OCI-LY7 (cell line): ENCODE measurements around the gene E2F3. TPM values are rescaled to one million over a fixed set of nuclear protein-coding genes. Genes with fewer than 3 reads are reported as not detected.

Experiments
- BruUV-seq: library from RNA; stranded (reverse); fragments of 400-500 nt; replicated peaks from 2 replicates; lab custom pipeline; 2021; lab: Mats Ljungman, UMichigan
- CTCF ChIA-PET: fragments of 300-600 bp; sonication (Branson Sonifier 250); formaldehyde crosslinking; loops from one replicate; lab custom pipeline; 2022; ENCODE audit warnings: antibody characterized with exemption; ENCODE audit not compliant: unreplicated experiment; lab: Charles Lee
- POLR2A ChIA-PET: fragments of 300-600 bp; sonication (Branson Sonifier 250); formaldehyde crosslinking; loops from one replicate; lab custom pipeline; 2022; ENCODE audit warnings: antibody characterized with exemption; lab: Charles Lee
- DNase-seq: peaks from one replicate; pipeline ENCODE4 v3.0.0-alpha.2; 2015; ENCODE audit warnings: low spot score
- H2AFZ ChIP-seq: fragments of 200-600 bp; sonication (generic), shearing (Covaris generic); 2 replicates; pipeline ENCODE4 v1.6.1; 2014; ENCODE audit warnings: mild to moderate bottlenecking, antibody characterized with exemption, low read length, moderate library complexity
- H3K27ac ChIP-seq: fragments of 200-600 bp; sonication (generic); 2 replicates; pipeline ENCODE4 v1.5.1; 2014; ENCODE audit warnings: mixed run types, low read depth, mild to moderate bottlenecking, moderate library complexity, low read length, inconsistent platforms; ENCODE audit not compliant: poor library complexity, severe bottlenecking
- H3K36me3 ChIP-seq: fragments of 200-600 bp; sonication (generic); 2 replicates; pipeline ENCODE4 v1.6.1; 2014; ENCODE audit warnings: mild to moderate bottlenecking, antibody characterized with exemption, low read length, moderate library complexity, mixed read lengths; ENCODE audit not compliant: insufficient read depth
- H3K4me1 ChIP-seq: fragments of 200-600 bp; sonication (generic); 2 replicates; pipeline ENCODE4 v1.5.1; 2014; ENCODE audit warnings: mild to moderate bottlenecking, low read length; ENCODE audit not compliant: insufficient read depth, poor library complexity, severe bottlenecking
- H3K4me2 ChIP-seq: fragments of 200-600 bp; sonication (generic); 2 replicates; pipeline ENCODE4 v1.6.1; 2014; ENCODE audit warnings: mild to moderate bottlenecking, low read length
- H3K4me3 ChIP-seq: fragments of 200-600 bp; sonication (generic); 2 replicates; pipeline ENCODE4 v1.5.1; 2014; ENCODE audit warnings: mild to moderate bottlenecking, low read depth, low read length; ENCODE audit not compliant: poor library complexity, severe bottlenecking
- H3K79me2 ChIP-seq: fragments of 200-600 bp; sonication (generic); 2 replicates; pipeline ENCODE4 v1.6.1; 2016; ENCODE audit warnings: low read depth, mild to moderate bottlenecking, low read length, moderate library complexity, mixed read lengths; ENCODE audit not compliant: insufficient read depth
- H3K9me2 ChIP-seq: fragments of 200-600 bp; sonication (generic); 2 replicates; pipeline ENCODE4 v1.6.1; 2016; ENCODE audit warnings: mild to moderate bottlenecking, low read length, mixed read lengths; ENCODE audit not compliant: insufficient read depth
- H3K9me3 ChIP-seq: fragments of 200-600 bp; sonication (generic); 2 replicates; pipeline ENCODE4 v1.6.1; 2014; ENCODE audit warnings: mild to moderate bottlenecking, mixed run types, low read length, mixed read lengths
- H4K20me1 ChIP-seq: fragments of 200-600 bp; sonication (generic); 2 replicates; pipeline ENCODE4 v1.6.1; 2014; ENCODE audit warnings: mild to moderate bottlenecking, antibody characterized with exemption, low read length, moderate library complexity, mixed read lengths; ENCODE audit not compliant: insufficient read depth
- CTCF ChIP-seq: fragments of 200-600 bp; sonication (generic); conservative IDR thresholded peaks from 2 replicates; pipeline ENCODE4 v1.5.1; 2014; ENCODE audit warnings: mild to moderate bottlenecking, antibody characterized with exemption, low read length, moderate library complexity, mixed read lengths
- EZH2phosphoT487 ChIP-seq: fragments of 200-600 bp; sonication (generic); IDR thresholded peaks from 2 replicates; pipeline ENCODE4 v1.6.1; 2018; ENCODE audit warnings: low read depth, borderline replicate concordance, mild to moderate bottlenecking, mixed run types, antibody characterized with exemption, low read length, moderate library complexity, mixed read lengths
- intact Hi-C: fragments of 100-400 bp; cut with micrococcal nuclease; formaldehyde crosslinking; loops from one replicate; pipeline ENCODE4 v1.10.0; 2022; ENCODE audit not compliant: unreplicated experiment
- total RNA-seq, 2 experiments: library from RNA; depleted of rRNA in 1 of 2; stranded (reverse); fragments of >200 nt in 1 of 2; shearing (Covaris generic) in 1 of 2; gene quantifications; 2 replicates each; pipeline ENCODE4 v1.2.3, GENCODE V29; 2014 to 2022

Gene E2F3
- total RNA-seq, 2 experiments from 2014 or later = 12.4 to 31.2 TPM

DNA sequence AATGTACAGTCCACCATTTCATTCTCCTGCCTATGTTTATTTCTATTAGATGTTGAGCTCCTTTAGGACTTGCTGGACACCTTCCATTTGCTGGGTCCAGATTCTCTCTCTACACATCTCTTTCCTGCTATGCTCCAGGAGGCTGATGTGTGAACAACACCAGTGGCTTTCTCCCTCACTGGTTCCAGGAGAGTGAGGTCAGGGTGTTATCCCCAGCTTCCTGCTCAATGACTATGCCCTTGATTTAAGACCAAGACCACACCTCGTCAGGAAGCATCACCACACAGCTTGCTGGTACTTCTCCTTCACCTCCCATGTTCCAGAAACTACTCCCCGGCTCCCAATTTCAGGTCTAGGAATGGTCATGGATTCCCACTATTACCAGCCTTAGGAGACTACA, 31.3 kb upstream of the E2F3 start:
- DNase-seq = no peak
- TF ChIP-seq EZH2phosphoT487 = no peak
- TF ChIP-seq CTCF = no peak
- Histone ChIP-seq H4K20me1 (no peaks in the 10 kb centered on the region), H2AFZ (no peak overlapping the region), H3K27ac (no peak overlapping the region), H3K79me2 (no peaks in the 10 kb centered on the region), H3K36me3 (no peaks in the 10 kb centered on the region), H3K4me3 (no peak overlapping the region), H3K4me1 (no peaks in the 10 kb centered on the region), H3K9me3 (no peaks in the 10 kb centered on the region), H3K4me2 (no peak overlapping the region), H3K9me2 (no peaks in the 10 kb centered on the region)
- intact Hi-C loops = no loop called here
- ChIA-PET CTCF (no interaction called here), POLR2A (no interaction called here)
- BruUV-seq = no TSS peak

DNA sequence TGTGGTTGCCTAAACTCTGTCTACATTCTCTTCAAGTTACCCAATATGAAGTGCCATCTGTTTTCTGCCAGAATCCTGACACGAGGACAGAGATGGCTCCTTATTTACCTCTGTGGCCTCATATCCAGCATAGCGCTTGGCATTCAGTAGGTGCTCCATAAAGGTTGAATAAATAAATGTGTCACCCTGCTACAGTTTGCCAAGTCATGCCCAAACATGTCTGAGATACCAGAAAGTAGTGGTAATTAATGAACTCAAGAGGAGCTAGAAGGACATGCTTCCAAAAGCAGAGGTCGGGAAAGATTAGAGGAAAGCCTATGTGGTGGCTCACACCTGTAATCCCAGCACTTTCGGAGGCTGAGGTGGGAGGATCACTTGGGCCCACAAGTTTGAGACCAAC, 30.9 kb upstream of the E2F3 start:
- Histone ChIP-seq H3K36me3 (no peaks in the 10 kb centered on the region), H4K20me1 (no peaks in the 10 kb centered on the region), H3K9me3 (no peaks in the 10 kb centered on the region), H3K4me2 (no peak overlapping the region), H2AFZ (no peak overlapping the region), H3K27ac (no peak overlapping the region), H3K4me1 (no peaks in the 10 kb centered on the region), H3K79me2 (no peaks in the 10 kb centered on the region), H3K4me3 (no peak overlapping the region), H3K9me2 (no peaks in the 10 kb centered on the region)
- CTCF ChIA-PET = no interaction called here
- intact Hi-C loops = no loop called here
- DNase-seq = no peak
- no TSS peak for BruUV-seq
- POLR2A ChIA-PET = interaction anchor here (0.6 kb wide), 1 partner anchor 912 kb away, joined by 3 read pairs; no protein-coding TSS in a partner anchor
- no peak for TF ChIP-seq EZH2phosphoT487
- TF ChIP-seq CTCF = no peak

DNA sequence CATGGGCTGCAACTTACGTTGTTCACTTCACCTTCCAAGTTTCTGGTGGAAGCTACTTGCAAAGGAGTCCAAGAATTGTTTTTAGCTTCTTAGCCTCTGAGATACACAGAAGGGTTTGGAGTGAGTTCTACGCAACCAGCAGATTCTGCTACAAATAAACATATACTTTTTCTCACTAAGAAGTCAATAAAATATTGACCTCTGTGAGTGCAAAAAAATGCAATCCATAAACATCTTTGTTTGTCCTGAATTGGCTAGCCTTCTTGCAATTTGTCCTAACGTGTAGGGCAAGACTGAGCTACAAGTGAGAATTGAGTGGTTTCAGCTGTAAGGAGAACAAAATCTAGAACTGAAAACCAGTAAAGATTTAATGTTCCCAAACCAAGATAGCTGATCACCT, 26.2 kb upstream of the E2F3 start:
- Histone ChIP-seq H3K4me2 (no peak overlapping the region), H3K9me3 (no peaks in the 10 kb centered on the region), H3K9me2 (no peaks in the 10 kb centered on the region), H3K27ac (no peak overlapping the region), H3K79me2 (no peaks in the 10 kb centered on the region), H2AFZ (no peak overlapping the region), H3K4me1 (no peaks in the 10 kb centered on the region), H3K36me3 (no peaks in the 10 kb centered on the region), H4K20me1 (no peaks in the 10 kb centered on the region), H3K4me3 (no peak overlapping the region)
- DNase-seq = no peak
- intact Hi-C loops = no loop called here
- TF ChIP-seq EZH2phosphoT487 = no peak
- no peak for TF ChIP-seq CTCF
- ChIA-PET POLR2A (interaction anchor here (0.6 kb wide), 2 partner anchors 35 to 1084 kb away, joined by 3 read pairs; no protein-coding TSS in a partner anchor), CTCF (no interaction called here)
- BruUV-seq = no TSS peak
